GM19238 (cell line): ENCODE results near the gene FLCN.
A peak's percentile ranks its signal among the peaks of the same experiment; 100 is the strongest.
"Not testable (repeated sequence)": the region's sequence is repeated elsewhere in the genome, so short reads cannot be mapped to it uniquely, and the experiment has no call there.

Source experiments
- DNase-seq: peaks from one replicate; pipeline ENCODE4 v3.0.0; 2011; ENCODE audit warnings: low spot score; ENCODE audit not compliant: insufficient read length

Gene FLCN

GRCh38 chr17:17213775-17214174 lies 23.2 kb downstream of the FLCN start:
- DNase-seq: no peak

- no peak for DNase-seq
Measured at GRCh38 chr17:17207998-17208397, 29.0 kb downstream of the FLCN start.

GRCh38 chr17:17206913-17207335 lies 30.0 kb downstream of the FLCN start:
- DNase-seq: no peak

- DNase-seq: peak; percentile 86
Measured at GRCh38 chr17:17206124-17206912, 30.6 kb downstream of the FLCN start, which contains the start of gene PLD6. PLD6 (minus strand) TSS chr17:17206333; CDS start chr17:17206286, 47 bp downstream.

DNA sequence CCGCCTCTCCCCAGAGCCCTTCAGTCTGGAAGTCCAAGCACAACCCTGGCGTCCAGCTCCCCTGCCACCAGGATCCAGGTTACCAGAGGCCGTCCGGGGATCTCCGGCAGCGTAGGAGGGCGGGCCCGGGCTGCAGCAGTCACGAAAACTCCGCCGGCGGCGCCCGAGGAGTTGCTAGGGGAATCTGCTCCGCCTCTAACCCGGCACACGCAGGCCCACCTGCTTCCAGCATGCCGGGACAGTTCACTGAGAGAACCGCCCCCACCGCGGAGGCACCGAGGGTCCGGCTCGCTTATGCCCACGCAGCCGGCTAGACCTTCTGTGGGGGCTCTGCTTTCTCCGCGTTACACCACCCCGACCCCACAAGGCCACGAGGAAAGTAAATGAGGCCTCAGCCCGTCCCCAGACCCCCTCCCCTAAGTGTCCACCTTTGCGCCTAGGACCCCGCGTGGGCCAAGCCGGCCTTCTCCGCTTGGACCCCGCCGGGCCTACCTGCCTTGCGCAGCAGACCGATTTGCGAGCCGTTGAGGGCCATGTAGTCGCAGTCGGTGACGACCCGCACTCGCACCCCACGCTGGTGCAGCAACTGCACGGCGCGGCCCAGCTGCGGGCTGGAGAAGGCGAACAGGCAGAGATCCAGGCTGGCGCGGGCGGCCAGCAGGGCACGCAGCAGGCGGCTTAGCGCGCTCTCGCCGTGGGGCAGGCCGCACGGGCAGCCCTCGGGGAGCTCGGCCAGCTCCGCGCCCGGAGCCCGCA lies 31.4 kb downstream of the FLCN start:
- DNase-seq: peak; percentile 69

- no peak for DNase-seq
Measured at GRCh38 chr17:17204635-17205231, 32.2 kb downstream of the FLCN start.

- DNase-seq: no peak
Measured at GRCh38 chr17:17204041-17204591, 32.9 kb downstream of the FLCN start.

DNA sequence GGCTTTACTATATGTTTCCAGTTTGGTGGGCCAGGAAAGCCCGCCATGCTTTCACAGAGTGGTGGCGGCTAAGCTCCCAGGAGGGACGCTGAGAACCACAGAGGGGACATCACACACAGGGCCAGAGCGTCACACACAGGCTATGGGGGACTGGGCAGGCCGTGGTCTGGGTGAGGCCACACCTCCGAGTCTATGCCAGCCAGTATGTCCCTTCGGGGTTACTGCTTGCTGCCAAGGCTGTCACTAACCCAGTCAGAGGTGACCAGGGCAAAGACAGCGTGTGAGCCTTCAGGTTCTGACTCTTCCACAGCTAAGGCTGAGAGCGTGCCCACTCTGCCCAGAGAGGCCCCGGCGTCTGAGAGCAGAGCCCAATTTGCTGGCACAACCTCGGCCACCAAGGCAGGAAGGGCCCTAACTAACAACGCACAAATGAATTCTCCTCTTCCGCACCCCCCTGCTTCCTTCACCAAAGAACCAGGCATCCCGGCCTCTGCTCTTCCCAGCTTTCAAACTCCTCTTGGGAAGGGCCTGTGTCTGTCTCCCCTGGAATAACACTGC lies 33.7 kb downstream of the FLCN start:
- no peak for DNase-seq

GRCh38 chr17:17201907-17202306 lies 35.1 kb downstream of the FLCN start:
- no peak for DNase-seq

DNA sequence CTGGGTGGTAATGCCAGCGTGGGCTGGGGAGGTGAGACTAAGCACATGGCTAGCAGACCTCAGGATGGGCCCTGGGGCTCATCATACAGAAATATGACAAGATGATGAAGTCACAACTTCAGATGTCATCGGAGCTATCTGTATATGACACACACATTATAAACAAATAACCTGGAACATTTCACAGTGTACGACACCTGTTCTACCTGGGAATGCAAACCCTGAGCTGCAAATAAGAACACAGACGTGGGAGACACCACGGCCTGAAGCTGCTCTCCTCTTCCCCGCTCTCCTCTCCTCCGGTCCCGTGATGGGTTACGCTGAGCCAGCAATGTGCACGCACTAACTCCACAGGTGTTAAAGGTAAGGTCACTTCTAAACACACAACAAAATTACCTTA lies 35.7 kb downstream of the FLCN start:
- no peak for DNase-seq

DNA sequence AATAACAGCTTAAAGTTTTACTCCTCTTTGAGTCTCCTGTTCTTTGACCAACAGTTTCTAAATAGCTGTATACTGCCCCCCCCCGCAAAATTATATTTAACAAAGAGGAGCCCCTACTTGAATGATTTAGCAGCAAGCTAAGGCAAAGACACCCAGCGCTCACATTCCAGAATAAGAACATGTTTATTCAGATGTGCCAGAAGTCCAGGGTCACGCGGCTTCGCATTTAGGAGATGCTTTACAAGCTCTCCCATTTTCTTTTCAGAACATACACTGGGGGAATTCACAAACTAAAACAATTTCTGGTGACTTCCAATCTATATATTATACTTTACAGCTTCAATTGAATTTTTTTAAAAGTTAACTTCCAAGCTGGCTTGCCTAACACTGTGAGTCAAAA lies 36.1 kb downstream of the FLCN start:
- DNase-seq: no peak

GRCh38 chr17:17200311-17200710 lies 36.7 kb downstream of the FLCN start:
- DNase-seq: no peak

GRCh38 chr17:17198281-17198680 lies 38.7 kb downstream of the FLCN start:
- DNase-seq: no peak

GRCh38 chr17:17196776-17197175 lies 40.2 kb downstream of the FLCN start:
- DNase-seq: no peak

- DNase-seq: not testable (repeated sequence)
Measured at GRCh38 chr17:17195466-17195865, 41.5 kb downstream of the FLCN start.

- no peak for DNase-seq
Measured at GRCh38 chr17:17191961-17192381, 45.0 kb downstream of the FLCN start.

GRCh38 chr17:17191346-17191792 lies 45.6 kb downstream of the FLCN start:
- no peak for DNase-seq

- no peak for DNase-seq
Measured at GRCh38 chr17:17190188-17190587, 46.8 kb downstream of the FLCN start.

GRCh38 chr17:17189559-17189958 lies 47.4 kb downstream of the FLCN start:
- DNase-seq: no peak

GRCh38 chr17:17188586-17188985 lies 48.4 kb downstream of the FLCN start:
- DNase-seq: no peak
